ENCODE measurements around the gene POFUT1.
"Not testable (repeated sequence)": the region's sequence is repeated elsewhere in the genome, so short reads cannot be mapped to it uniquely, and the experiment has no call there.

POFUT1 gene
- total RNA-seq, result 30.0 reads per million, percentile 56 among the genes with 10 or more reads in this experiment

DNA sequence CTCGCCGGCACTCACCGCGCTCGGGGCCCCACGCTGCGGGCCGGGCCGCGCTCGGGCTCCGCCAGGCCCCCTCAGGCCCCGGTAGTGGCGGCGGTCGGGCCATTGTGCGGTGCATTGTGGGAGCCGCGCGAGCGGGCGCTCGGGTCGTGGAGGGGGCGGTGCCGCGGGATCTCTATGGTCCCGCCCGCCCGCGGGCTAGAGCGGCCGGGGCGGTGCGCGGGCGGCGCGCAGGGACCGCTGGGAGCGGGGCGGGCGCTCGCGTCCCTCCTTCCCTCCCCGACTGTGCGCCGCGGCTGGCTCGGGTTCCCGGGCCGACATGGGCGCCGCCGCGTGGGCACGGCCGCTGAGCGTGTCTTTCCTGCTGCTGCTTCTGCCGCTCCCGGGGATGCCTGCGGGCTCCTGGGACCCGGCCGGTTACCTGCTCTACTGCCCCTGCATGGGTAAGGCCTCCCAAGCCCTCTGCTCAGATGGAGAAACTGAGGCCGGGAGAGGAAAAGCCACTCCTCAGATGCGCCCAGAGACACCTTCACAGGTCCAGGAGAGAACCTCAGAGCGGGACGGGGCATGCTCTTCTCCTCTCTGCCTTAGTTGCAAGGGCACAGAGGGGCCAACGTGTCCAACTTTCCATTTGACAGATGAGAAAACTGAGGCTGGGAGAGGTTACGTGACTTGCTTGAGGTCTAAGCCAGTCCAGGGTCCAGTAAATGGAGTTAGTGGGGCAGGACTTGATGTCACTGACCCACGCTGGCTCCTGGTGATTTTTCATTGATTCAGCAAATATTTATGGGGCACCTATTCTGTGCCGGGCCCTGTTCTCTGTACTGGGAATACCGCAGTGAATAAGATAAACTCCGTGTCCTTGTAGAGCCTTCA is at the start of gene POFUT1, which contains the start of gene PLAGL2:
POFUT1 (plus strand) TSS at position 255 of the 873 bp plus-strand sequence; CDS start at position 317, 62 bp downstream.
PLAGL2 (minus strand) TSS at position 118 of the 873 bp plus-strand sequence. CDS start 5,565 bp downstream, outside the sequence.
- peak; percentile 81 for DNase-seq

DNA sequence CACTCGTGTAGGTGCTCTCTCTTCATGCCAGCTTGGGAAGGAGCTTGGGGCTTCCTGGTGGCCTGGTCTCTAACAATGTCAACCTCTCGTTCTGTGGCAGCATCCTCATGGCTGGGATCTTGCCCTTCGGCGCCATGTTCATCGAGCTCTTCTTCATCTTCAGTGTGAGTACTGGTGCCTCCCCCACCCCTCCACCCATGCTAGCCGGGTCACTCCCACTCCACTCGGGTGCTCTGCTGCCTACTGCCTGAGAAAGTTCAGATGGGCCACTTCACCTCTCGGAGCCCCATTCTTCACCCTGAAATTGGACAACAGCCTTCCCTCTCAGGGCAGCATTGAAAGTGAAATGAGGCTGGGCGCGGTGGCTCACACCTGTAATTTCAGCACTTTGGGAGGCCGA is 49.3 kb upstream of the POFUT1 start:
- DNase-seq, result no peak

DNA sequence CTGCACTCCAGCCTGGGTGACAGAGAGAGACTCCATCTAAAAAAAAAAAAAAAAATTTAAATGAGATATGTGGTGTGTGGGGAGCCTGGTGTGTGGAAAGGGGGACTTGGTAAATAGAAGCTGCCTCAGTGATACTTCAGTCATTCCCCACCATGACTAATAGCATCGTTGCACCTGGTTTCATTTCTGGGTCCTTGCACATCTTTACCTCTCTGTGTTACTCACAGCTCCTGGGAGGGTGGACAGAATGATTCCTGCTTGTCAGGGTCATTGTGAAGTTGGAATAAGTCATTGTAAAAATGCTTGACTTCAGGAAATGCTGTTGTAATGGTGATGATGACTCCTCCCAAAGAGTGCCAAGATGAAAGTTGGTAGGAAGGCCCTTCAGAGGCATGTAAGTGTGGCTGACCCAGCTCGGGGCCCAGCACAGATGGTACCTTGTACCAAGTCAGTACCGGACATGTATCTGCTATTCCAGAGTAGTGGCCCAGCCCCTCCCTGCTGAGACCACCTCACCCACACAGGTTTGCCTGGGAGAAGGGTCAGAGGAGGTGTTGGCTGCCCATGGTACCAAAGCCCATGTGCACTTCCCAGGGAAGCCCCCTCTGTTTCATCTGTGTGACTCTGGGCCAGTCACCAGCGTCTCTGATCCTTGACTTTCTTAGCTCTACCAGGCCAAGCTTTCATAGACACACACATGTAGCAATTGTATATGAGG is 48.6 kb upstream of the POFUT1 start:
- DNase-seq, result no peak

DNA sequence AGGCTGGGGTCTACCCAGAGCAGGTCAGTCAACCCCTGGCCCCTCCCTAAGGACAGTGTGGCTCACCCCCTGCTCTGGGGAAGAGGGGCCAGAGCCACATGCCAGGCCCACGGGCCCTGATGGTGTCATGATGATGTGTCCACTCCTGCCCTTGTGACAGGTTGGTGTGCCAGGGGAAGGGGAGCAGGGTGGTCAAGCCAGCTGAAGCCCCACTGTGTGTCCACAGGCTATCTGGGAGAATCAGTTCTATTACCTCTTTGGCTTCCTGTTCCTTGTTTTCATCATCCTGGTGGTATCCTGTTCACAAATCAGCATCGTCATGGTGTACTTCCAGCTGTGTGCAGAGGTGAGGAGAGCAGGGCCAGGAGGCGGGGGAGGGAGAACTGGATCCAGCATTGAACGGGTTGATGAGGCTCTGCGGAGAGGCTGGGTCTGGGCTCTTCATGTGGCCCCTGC is 47.9 kb upstream of the POFUT1 start:
- DNase-seq, result no peak

DNA sequence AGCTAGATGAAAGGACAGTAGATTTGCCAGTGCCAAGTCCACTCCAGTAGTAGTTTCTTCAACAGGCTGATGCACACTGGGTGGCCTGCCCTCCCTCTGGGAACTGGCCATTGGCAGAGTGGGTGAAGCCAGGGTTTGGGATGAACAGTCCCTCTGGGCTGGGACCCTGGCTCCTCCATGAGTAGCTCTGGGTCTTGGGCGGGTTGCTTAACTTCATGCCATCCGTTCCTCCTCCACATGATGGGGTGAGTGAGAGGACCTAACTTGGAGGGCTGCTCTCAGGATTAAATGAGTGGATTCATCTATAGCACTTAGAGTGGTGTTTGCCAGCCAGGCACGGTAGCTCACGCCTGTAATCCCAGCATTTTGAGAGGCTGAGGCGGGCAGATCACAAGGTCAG is 47.3 kb upstream of the POFUT1 start:
- no peak for DNase-seq

DNA sequence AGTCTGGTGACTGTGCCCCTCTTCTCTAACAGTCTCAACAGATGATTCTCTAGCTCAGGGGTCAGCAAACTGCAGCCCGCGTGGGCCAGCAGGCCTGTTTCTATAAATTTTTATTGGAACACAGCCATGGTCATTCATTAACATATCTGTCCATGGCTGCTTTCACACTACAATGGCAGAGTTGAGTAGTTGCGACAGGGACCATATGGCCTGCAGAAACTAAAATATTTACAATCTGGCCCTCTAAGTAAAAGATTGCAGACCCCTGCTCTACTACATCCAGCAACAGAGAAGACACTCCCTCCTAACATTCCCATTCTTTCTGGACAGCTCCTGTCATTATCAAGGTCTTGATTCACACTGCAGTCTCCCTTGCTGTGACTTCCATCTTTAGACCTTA is 45.3 kb upstream of the POFUT1 start:
- DNase-seq, result no peak

DNA sequence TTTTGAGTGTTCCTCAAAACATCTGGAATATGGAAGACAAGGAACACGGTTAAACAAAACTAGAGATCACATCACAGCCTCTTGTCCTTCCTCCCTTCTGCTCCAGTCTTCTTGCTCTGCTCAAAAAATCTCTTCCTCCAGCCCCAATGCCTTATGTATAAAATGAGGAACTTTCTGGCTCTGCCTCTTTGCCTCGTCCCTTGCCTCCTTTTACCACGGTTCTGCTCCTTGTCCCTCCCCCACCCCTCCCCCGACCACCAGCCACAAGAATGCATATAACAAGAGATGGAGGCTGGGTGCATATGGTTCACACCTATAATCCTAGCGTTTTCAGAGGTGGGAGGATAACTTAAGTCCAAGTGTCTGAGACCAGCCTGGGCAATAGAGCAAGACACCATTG is 43.7 kb upstream of the POFUT1 start:
- no peak for DNase-seq

DNA sequence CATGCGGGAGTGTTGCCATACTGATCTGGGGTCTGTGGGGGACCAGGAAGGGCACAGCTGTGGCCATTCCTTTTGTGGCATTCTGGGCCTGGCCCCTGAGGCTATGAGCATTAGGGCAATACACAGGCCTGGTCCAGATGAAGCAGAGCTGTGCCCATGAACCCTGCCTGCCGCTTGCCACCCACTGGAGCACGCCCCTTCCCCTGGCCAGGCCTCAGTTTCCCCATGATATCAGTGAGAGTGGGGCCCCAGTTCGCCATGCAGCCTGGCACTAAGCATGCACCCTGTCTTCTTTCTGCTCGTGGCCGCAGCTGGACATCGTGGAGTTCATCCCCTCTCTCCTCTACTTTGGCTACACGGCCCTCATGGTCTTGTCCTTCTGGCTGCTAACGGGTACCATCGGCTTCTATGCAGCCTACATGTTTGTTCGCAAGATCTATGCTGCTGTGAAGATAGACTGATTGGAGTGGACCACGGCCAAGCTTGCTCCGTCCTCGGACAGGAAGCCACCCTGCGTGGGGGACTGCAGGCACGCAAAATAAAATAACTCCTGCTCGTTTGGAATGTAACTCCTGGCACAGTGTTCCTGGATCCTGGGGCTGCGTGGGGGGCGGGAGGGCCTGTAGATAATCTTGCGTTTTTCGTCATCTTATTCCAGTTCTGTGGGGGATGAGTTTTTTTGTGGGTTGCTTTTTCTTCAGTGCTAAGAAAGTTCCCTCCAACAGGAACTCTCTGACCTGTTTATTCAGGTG is 42.5 kb upstream of the POFUT1 start:
- DNase-seq, result no peak

DNA sequence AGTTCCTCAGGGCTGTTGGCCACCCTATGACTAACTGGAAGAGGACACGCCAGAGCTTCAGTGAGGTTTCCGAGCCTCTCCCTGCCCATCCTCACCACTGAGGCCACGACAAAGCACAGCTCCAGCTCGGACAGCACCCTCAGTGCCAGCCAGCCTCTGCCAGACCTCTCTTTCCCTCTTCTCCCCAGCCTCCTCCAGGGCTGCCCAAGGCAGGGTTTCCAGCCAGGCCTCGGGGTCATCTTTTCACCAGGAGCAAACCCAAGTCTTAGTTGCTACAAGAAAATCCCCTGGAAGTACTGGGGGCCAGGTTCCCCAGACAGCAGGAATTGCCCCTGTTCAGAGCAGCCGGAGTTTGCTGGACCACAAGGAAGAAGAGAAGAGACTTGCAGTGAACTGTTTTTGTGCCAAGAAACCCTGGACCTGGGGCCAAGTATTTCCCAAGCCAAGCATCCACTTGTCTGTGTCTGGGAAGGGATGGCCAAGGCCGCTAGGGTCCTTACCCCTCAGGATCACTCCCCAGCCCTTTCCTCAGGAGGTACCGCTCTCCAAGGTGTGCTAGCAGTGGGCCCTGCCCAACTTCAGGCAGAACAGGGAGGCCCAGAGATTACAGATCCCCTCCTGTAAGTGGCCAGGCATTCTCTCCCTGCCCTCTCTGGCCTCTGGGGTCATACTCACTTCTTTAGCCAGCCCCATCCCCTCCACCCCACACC is 41.7 kb upstream of the POFUT1 start:
- no peak for DNase-seq

DNA sequence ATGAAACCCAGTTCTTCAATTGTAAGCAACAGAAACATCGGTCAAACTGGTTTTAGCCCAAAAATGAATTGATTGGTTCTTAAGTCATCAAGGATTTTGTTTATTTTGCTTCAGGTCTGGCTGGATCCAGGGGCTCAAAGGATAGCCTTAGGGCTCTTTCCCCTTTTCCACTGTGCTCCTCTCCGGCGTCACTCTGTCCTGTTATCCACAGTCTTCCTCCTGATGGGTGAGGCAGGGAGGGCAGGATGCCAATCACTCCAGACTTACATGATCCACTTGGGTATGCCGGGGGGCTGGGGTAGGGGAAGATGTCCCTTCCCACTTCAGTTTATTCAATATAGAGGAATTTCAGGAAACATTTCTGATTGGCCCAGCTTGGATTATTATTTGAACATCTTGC is 40.1 kb upstream of the POFUT1 start:
- DNase-seq, result no peak

DNA sequence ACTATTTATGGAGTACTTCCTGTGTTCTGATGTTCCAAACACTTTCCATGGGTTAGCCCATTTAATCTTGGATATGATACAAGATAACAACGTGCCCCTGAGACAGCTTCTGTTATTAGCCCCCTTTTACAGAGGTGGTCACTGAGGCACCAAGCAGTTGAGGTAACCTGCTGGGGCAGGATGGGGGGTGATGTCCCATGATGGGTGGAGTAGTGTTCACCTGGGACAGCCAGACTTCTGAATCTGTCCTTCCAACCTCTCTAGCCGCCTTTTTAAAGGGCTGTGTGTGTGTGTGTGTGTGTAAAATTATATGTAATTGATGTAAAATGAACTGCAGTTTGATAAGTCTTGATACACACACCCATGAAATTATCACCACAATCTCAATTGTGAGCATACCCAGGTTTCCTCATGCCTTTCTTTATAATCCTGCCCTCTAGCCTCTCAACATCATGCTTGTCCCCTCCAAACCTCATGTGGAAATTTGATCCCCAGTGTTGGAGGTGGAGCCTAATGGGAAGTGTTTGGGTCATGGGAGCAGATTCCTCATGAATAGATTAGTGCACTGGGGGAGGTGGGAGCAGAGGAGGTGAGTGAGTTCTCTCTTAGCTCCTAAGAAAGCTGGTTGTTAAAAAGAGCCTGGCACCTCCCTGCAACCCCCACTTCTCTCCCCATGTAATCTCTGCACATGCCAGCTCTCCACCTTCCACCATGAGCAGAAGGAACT is 39.3 kb upstream of the POFUT1 start:
- no peak for DNase-seq

DNA sequence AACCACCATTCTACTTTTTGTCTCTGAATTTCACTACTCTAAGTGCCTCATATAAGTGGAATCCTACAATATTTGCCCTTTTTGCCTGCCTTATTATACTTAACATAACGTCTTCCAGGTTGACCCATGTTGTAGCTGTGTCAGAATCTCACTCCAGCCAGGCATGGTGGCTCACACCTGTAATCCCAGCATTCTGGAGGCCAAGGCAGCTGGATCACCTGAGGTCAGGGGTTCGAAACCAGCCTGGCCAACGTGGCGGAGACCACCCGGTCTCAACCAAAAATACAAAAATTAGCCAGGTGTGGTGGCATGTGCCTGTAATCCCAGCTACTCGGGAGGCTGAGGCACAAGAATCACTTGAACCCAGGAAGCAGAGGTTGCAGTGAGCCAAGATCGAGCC is 30.0 kb upstream of the POFUT1 start:
- not testable (repeated sequence) for DNase-seq

DNA sequence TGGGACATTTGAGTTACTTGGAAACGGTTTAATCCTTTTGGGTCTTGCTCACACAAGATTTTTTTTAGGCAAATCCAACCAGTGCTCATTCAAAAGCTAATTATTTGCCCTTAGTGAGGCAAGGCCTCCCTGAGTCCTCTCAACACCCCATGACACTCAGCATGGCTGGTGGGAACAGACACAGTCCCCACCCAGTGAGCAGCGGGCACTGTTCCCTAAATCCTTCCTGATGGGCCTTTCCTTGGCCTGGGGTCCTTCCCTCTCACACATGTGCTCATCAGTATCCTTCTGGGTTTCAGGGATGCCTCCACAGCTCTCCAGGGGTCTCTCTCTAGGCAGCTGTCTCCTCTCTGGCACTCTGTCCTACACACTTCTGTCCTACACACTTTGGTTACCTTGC is 28.2 kb upstream of the POFUT1 start:
- DNase-seq, result no peak

DNA sequence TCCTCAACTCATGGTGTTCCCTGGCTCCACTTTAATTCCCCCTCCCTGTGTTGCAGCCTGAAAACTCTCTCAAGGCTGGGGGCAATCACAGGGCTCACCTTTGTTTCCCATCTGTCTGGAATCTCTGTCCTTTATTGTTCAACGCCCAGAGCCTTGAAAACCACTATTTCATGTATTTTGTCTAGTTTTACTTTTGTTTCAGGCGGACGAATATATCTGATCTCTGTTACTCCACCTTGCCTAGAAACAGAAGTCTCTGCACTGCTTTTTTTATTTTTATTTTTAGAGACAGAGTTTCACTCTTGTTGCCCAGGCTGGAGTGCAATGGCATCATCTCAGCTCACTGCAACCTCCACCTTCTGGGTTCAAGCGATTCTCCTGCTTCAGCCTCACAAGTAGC is 27.7 kb upstream of the POFUT1 start:
- DNase-seq, result no peak

DNA sequence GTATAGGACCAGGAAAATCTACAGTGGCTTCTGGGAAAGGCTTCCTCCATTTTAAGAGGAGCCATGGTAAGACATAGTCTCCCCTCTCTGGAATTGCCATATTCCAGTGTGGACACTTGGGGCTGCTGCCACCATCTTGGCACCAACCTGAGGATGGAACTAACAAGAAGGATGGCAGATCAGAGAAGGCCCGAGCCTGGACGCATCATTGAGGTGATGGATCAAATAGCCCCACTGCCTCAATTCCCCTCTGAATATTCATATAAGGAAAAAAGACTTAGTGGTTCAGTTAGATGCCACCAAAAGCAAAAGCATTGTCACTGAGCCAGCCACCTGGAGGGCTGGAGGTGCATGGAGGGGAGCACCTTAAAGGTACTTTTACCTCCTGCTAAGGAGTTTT is 26.1 kb upstream of the POFUT1 start:
- DNase-seq, result no peak

DNA sequence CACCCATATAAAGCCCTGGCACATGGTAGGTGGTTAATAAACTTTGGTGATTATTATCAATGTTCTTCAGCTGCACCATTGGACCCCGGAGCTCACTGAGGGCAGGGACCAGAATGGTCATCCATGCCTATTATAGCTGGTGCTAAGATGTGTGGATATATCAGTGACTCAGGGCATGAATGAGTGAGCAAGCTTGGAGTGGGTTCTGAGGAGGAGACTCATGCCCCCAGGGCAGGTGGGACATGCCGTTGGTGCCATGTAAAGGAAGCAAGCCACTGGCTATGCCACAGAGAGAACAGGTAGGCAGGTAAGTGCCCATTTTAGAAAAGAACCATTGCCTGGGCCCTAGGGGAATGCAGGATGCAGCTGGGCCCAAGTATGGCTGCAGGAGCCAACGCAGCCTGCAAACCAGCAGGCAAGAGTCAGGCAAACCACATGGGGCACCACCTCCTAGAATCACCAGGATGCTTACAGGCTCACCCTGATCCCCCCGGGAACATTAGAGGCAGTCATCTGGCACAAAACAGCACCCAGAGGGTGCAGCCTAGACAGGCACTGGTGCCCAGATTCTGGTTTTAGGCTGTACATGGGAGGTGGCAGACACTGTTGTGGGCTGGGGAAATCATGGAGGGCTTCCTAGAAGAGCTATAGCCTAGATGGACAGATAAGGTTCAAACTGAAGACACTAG is 23.6 kb upstream of the POFUT1 start:
- no peak for DNase-seq

DNA sequence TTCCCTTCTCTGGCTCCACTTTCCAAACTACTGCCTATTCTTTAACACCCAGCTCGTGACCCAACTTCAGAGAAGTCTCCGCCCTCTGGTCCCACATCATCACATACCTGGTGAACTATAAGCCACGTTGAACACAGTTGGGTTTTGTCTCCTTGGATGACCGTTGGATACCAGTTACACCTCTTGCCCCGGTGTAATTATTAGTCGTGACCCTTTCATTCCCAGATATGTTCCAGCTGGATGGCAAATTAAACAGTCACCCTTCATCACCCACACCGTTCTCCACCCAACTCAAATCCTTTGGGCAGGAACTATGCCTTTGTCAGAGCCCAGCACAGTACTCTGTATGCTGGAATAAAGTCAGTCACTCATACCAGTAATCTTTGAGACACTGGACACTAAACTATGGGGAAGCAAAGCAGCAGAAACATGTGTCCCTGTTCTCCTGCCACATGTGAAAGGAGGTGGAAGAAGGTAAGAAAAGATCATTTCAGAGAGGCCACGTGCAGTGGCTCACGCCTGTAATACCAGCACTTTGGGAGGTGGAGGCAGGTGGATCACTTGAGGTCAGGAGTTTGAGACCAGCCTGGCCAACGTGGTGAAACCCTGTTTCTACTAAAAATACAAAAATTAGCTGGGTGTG is 22.6 kb upstream of the POFUT1 start:
- no peak for DNase-seq

DNA sequence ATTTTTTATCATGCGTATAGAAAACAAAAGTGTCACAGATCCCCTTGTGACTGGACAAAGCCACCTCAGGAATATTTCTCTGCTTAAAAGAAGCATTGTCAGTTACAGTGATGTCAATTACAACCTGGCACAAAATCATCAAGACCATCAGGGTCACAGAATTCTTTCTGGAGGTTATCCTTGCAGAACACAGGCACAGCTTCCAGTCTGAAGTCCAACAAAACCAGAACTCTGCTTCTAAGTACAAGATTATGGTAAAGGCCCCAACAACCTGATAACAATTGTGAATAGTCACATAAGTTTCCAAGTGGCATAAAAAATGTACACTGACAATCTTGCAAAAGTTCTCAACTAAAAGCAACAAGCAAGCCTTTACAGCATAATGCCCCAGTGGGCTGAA is 21.2 kb upstream of the POFUT1 start:
- no peak for DNase-seq

DNA sequence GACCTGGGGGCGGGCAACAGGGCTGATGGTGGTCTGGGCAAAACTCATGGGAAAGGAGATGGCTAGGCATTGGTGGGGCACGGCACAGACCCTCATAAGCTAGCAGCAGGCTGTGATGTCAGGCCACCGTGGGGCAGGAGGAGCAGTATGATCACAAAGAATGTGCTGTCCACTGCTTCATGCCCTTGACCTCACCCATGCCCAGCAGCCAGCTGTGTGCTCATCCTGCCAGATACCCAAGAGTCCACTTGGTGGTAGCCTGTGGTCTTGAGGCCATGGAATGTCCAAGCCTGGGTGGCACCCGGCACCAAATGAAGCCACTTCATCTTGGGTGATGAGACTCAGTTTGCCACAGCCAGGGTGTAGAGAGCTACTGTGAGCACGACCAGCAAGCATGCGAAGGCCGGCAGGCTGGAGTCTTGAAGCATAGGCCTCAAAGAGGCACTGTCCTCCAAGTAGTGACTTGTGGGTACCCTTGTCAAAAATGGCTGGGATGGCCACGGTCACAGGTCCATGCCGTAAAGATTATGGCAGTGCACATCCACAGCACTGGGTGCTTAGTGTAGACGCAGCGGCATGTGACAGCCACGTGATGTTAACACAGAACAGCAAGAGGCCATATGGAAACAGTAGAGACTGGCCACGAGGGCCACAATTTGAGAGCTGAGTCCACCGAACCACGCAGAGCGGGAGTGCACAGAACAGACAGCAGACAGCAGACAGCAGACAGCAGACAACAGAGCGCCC is 19.1 kb upstream of the POFUT1 start:
- no peak for DNase-seq

DNA sequence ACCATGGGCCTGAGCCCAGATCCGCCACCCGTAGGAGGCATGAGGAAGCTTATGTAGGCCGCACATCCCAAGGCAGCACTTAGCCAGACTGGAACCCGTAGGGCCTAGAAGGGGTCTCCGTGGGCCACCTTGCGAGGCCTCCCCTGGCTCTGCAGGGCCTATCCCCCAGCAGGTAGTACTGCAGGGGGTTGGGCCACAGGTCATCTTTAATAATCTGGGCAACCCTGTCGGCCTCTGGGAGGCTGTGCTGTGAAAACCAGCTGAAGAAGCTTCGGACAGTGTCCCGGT is 18.6 kb upstream of the POFUT1 start:
- no peak for DNase-seq

Data from effector CD4-positive, alpha-beta T cell (primary cell).